WI38 (cell line): ENCODE results near the gene MRPL40.

Experiments
- H3K4me3 ChIP-seq: 2 replicates; pipeline ENCODE4 v1.5.1; 2011; ENCODE audit warnings: low read depth, mild to moderate bottlenecking, control low read depth, low read length
- TF ChIP-seq, protein P1 (sequence below): IDR thresholded peaks from 2 replicates; pipeline ENCODE4 v1.5.1; 2012; ENCODE audit warnings: low read depth, mild to moderate bottlenecking, control low read depth, low read length

MRPL40 gene

GRCh38 chr22:19400881-19401280, 31.5 kb upstream of the MRPL40 start:
- TF ChIP-seq, protein P1, sequence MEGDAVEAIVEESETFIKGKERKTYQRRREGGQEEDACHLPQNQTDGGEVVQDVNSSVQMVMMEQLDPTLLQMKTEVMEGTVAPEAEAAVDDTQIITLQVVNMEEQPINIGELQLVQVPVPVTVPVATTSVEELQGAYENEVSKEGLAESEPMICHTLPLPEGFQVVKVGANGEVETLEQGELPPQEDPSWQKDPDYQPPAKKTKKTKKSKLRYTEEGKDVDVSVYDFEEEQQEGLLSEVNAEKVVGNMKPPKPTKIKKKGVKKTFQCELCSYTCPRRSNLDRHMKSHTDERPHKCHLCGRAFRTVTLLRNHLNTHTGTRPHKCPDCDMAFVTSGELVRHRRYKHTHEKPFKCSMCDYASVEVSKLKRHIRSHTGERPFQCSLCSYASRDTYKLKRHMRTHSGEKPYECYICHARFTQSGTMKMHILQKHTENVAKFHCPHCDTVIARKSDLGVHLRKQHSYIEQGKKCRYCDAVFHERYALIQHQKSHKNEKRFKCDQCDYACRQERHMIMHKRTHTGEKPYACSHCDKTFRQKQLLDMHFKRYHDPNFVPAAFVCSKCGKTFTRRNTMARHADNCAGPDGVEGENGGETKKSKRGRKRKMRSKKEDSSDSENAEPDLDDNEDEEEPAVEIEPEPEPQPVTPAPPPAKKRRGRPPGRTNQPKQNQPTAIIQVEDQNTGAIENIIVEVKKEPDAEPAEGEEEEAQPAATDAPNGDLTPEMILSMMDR = no peak
- H3K4me3 ChIP-seq = no peak overlapping the region

- H3K4me3 ChIP-seq = no peak overlapping the region
- TF ChIP-seq, protein P1 = no peak
Measured at GRCh38 chr22:19401483-19401882, 30.9 kb upstream of the MRPL40 start.

DNA sequence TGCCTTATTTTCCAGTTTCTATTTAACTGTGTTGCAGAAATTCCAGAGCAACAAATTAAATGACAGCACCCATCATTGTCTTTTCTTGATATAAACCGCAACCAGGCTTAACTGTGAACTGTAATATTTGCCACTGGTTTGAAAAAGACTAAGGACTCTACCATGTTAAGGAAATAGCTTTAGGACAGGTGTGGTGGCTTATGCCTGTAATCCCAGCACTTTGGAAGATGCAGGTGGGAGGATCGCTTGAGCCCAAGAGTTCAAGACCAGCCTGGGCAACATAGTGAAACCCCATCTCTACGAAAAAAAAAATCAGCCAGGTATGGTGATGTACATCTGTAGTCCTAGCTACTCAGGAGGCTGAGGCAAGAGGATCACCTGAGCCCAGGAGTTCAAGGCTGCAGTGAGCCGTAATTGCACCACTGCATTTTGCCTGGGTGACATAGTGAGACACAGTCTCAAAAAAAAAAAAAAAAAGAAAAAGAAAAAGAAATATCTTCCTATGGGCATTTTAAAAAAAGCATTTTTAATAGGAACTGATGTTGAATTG, 29.6 kb upstream of the MRPL40 start:
- TF ChIP-seq, protein P1 = no peak
- H3K4me3 ChIP-seq = no peak overlapping the region

- no peak overlapping the region for H3K4me3 ChIP-seq
- TF ChIP-seq, protein P1 = no peak
Measured at GRCh38 chr22:19404676-19405075, 27.7 kb upstream of the MRPL40 start.

DNA sequence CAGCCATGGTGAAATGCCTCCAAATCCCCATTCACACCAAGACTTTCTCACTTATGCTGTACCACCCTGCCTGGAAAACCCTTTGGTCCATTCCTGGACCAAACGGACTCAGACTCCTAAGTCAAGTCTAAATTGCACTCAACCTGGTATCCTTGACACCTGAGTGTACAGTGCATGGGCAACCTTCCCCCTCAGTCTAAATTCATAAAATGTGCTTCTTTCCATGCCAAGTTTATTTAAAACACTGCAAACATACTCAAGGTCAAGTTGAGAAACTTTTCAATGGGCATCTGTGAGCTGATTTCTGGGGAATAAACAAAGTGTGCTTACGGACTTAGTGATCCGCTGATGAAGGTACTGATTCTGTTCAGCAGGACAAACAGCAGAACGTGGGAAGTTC, 27.2 kb upstream of the MRPL40 start:
- TF ChIP-seq, protein P1 = no peak
- H3K4me3 ChIP-seq = no peak overlapping the region

- TF ChIP-seq, protein P1 = no peak
- no peak overlapping the region for H3K4me3 ChIP-seq
Measured at GRCh38 chr22:19405652-19406051, 26.7 kb upstream of the MRPL40 start.

DNA sequence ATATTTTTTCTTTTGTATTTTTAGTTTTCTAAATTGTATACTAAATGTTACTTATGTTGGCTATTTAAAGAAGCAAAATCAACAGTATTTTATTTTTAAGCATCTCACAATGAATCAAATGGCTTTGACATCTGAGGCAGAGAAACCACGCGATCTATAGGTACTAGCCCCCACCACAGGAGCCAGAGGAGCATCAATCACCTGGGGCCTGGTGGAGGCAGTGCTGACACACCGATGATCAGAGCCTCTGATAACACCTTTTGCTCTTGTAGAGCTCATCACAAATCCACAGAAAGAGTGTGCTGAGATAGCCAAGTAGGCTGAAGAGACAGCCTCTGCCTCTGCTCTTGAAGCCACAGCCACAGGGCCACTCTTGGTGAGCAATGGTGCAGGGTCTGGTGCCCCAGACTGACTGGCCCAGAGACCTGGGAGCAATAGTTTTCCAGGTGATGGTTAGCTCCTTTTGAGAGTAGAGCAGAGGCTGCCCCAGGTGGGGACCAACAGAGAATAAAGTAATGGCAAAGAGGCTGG, 26.0 kb upstream of the MRPL40 start:
- no peak overlapping the region for H3K4me3 ChIP-seq
- TF ChIP-seq, protein P1 = no peak
